Fibroblast of pulmonary artery (primary cell): ENCODE results near the gene GCSH.

ENCODE experiments used
- DNase-seq: peaks from one replicate; pipeline ENCODE4 v3.0.0-alpha.2; 2010; ENCODE audit warnings: low read depth
- H3K4me3 ChIP-seq: replicated peaks from 2 replicates; pipeline ENCODE4 v1.5.1; 2011; ENCODE audit warnings: low read depth, mild to moderate bottlenecking, control low read depth, low read length, moderate library complexity
- TF ChIP-seq, protein P1 (sequence below): IDR thresholded peaks from 2 replicates; pipeline ENCODE4 v1.5.1; 2011; ENCODE audit warnings: mild to moderate bottlenecking, control low read depth, low read length, inconsistent platforms; ENCODE audit errors: missing control alignments

Gene GCSH

GRCh38 chr16:81053761-81054160, 42.4 kb downstream of the GCSH start:
- TF ChIP-seq, protein P1, sequence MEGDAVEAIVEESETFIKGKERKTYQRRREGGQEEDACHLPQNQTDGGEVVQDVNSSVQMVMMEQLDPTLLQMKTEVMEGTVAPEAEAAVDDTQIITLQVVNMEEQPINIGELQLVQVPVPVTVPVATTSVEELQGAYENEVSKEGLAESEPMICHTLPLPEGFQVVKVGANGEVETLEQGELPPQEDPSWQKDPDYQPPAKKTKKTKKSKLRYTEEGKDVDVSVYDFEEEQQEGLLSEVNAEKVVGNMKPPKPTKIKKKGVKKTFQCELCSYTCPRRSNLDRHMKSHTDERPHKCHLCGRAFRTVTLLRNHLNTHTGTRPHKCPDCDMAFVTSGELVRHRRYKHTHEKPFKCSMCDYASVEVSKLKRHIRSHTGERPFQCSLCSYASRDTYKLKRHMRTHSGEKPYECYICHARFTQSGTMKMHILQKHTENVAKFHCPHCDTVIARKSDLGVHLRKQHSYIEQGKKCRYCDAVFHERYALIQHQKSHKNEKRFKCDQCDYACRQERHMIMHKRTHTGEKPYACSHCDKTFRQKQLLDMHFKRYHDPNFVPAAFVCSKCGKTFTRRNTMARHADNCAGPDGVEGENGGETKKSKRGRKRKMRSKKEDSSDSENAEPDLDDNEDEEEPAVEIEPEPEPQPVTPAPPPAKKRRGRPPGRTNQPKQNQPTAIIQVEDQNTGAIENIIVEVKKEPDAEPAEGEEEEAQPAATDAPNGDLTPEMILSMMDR = no peak
- DNase-seq = no peak
- no peak overlapping the region for H3K4me3 ChIP-seq

DNA sequence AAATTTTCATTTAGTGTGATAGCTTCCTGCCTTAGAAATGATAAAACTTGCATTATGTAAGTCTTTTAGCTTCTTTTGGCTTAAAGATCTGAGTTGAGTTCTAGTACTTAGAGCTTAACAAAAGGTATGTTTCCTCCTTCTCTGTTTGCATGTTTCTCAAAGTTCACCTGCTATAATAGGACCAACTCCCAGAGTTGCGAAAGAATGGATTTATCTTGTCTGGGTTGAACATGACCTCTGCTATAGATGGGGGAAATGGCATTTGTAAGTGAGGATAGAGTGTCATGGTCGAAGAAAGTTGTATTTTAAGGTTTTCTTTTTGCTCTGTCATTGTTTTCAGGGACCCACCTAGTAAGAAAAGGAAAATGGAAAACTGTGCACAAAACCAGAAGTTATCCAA, 53.4 kb downstream of the GCSH start:
- DNase-seq = no peak
- TF ChIP-seq, protein P1 = no peak

GRCh38 chr16:81041696-81042095, 54.5 kb downstream of the GCSH start:
- H3K4me3 ChIP-seq = no peak overlapping the region
- TF ChIP-seq, protein P1 = no peak
- no peak for DNase-seq

More for the DNA sequence above, 53.4 kb downstream of the GCSH start:
- H3K4me3 ChIP-seq = no peak overlapping the region

GRCh38 chr16:81040842-81041241, 55.4 kb downstream of the GCSH start:
- TF ChIP-seq, protein P1 = no peak

DNA sequence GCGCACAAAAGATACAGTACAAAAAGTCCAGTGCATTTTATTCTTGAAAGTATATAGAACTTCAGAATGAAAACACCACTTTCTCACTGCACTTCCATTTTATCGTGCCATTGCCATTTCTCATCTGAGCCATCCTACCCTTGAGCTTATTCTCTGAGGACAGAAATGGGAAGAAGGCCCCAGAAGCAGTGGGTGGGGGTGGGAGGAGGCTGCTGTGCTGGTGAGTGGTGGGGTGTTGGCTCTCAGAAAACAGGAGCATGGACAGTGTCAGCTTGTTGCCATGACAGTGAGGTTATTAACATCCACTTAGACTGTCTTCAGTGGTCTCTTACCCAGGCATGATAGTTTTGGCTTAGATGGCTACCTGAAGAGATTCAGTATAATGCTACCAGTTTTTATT, 56.1 kb downstream of the GCSH start:
- DNase-seq = no peak
- TF ChIP-seq, protein P1 = no peak
- H3K4me3 ChIP-seq = no peak overlapping the region

More at GRCh38 chr16:81040842-81041241, 55.4 kb downstream of the GCSH start:
- H3K4me3 ChIP-seq = no peak overlapping the region
- no peak for DNase-seq

GRCh38 chr16:81036751-81037350, 59.3 kb downstream of the GCSH start:
- TF ChIP-seq, protein P1 = no peak
- H3K4me3 ChIP-seq = peak overlapping the region; percentile 72
- peak; percentile 5 for DNase-seq
